Tibial nerve (tissue), 4 donors: ENCODE results near the gene DMBX1. TPM values are rescaled to one million over a fixed set of nuclear protein-coding genes. Genes with fewer than 3 reads are reported as not detected.

Experiments
- DNase-seq, 2 donors: peaks; one replicate each; pipeline ENCODE4 v3.0.0-alpha.2; 2019; ENCODE audit warnings: low spot score in 2 of 2
- H3K27ac ChIP-seq, 4 donors: fragments of 200-600 bp; sonication (generic) in 3 of 4; one replicate each; pipeline ENCODE4 v1.5.1; 2017 to 2019; ENCODE audit warnings: mild to moderate bottlenecking in 1 of 4
- H3K27me3 ChIP-seq, 2 donors: fragments of 200-600 bp; sonication (generic) in 1 of 2; one replicate each; pipeline versions ENCODE4 v1.5.1 to v1.6.0; 2017 to 2019
- H3K36me3 ChIP-seq, 3 donors: fragments of 200-600 bp; sonication (generic); one replicate each; pipeline ENCODE4 v1.5.1; 2018 to 2019
- H3K4me1 ChIP-seq, 4 donors: fragments of 200-600 bp; sonication (generic) in 3 of 4; one replicate each; pipeline ENCODE4 v1.5.1; 2017 to 2019
- H3K4me3 ChIP-seq, 4 donors: fragments of 200-600 bp; sonication (generic) in 3 of 4; one replicate each; pipeline ENCODE4 v1.5.1; 2017 to 2019; ENCODE audit warnings: mild to moderate bottlenecking in 1 of 4, moderate library complexity in 1 of 4
- H3K9me3 ChIP-seq, 4 donors: fragments of 200-600 bp; sonication (generic) in 3 of 4; one replicate each; pipeline ENCODE4 v1.5.1; 2017 to 2019
- EP300 ChIP-seq, 2 donors: sonication (generic); formaldehyde crosslinking; IDR thresholded peaks; one replicate each; pipeline ENCODE4 v1.6.1; 2017; ENCODE audit warnings: antibody characterized with exemption in 2 of 2, mild to moderate bottlenecking in 1 of 2
- POLR2A ChIP-seq, 2 donors: fragments of 450-650 bp; IDR thresholded peaks; one replicate each; pipeline ENCODE4 v1.6.1; 2017; ENCODE audit warnings: antibody characterized with exemption in 2 of 2, mild to moderate bottlenecking in 2 of 2, moderate library complexity in 2 of 2
- WGBS, 2 donors: methylation state at CpG; one replicate each; pipeline ENCODE4 v1.1.5; 2018; 5-methylcytosine and 5-hydroxymethylcytosine counted together
- total RNA-seq, 4 donors: library from RNA; depleted of rRNA; stranded (reverse); fragments of >200 nt; gene quantifications; one replicate each; pipeline ENCODE4 v1.1.0, GENCODE V29; 2016
- TF ChIP-seq, protein P1 (sequence below), 5 experiments: fragments of 200-600 bp in 3 of 5; fragments of 450-650 bp in 2 of 5; sonication (generic) in 3 of 5; IDR thresholded peaks; one replicate each; pipeline ENCODE4 v1.5.1; 2016 to 2019; ENCODE audit warnings: antibody characterized with exemption in 5 of 5, mild to moderate bottlenecking in 3 of 5, moderate library complexity in 2 of 5

DMBX1 gene
- total RNA-seq, 4 donors from 2014 or later, result not detected

DNA sequence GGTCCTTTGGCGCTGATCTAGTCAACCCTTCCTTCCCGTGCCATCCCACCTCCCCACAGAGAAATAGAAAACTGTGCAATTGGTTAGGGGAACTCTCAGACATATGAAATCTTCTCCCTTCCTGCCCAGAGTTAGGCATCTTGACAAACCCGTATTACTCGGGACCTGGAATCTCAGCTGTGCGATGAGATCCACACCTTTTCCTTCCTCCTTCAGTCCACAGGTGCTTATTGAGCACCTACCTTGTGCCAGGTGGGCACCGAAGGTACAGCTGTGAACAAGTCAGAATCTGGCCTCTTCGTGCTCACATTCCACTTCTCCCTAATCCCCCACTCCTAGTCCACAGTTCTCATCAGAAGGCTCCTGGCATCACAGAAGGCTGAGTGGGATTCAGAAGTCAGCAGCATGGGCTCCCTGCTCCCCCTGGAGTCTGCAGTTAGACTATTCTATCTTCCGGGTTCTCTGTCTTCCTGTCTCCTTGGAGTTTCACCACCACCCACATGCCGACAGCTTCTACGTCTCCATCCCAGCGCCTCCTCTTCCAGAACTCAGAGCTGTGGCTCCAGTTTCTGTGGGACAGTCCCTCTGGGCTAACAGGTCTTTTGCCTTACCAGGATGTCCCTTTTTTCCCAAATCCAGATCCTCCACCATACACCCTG lies 38.8 kb downstream of the DMBX1 start:
- TF ChIP-seq, protein P1, sequence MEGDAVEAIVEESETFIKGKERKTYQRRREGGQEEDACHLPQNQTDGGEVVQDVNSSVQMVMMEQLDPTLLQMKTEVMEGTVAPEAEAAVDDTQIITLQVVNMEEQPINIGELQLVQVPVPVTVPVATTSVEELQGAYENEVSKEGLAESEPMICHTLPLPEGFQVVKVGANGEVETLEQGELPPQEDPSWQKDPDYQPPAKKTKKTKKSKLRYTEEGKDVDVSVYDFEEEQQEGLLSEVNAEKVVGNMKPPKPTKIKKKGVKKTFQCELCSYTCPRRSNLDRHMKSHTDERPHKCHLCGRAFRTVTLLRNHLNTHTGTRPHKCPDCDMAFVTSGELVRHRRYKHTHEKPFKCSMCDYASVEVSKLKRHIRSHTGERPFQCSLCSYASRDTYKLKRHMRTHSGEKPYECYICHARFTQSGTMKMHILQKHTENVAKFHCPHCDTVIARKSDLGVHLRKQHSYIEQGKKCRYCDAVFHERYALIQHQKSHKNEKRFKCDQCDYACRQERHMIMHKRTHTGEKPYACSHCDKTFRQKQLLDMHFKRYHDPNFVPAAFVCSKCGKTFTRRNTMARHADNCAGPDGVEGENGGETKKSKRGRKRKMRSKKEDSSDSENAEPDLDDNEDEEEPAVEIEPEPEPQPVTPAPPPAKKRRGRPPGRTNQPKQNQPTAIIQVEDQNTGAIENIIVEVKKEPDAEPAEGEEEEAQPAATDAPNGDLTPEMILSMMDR (IDR thresholded peaks at IDR 0.05), result no peak
- TF ChIP-seq POLR2A (IDR thresholded peaks at IDR 0.05) (no peak), EP300 (IDR thresholded peaks at IDR 0.05) (no peak)
- Histone ChIP-seq H3K9me3 (no peaks in the 10 kb centered on the region), H3K4me1 (peaks cover 0 to 15% (median 0%) of the 10 kb centered on the region in 4 donors), H3K27ac (no peak overlapping the region), H3K4me3 (no peak overlapping the region), H3K27me3 (peaks cover 0 to 37% of the 10 kb centered on the region in 2 donors), H3K36me3 (no peaks in the 10 kb centered on the region)
- no peak for DNase-seq
- 33 to 43% methylated on average over 11 of the region's 11 CpGs for WGBS, 2 donors

DNA sequence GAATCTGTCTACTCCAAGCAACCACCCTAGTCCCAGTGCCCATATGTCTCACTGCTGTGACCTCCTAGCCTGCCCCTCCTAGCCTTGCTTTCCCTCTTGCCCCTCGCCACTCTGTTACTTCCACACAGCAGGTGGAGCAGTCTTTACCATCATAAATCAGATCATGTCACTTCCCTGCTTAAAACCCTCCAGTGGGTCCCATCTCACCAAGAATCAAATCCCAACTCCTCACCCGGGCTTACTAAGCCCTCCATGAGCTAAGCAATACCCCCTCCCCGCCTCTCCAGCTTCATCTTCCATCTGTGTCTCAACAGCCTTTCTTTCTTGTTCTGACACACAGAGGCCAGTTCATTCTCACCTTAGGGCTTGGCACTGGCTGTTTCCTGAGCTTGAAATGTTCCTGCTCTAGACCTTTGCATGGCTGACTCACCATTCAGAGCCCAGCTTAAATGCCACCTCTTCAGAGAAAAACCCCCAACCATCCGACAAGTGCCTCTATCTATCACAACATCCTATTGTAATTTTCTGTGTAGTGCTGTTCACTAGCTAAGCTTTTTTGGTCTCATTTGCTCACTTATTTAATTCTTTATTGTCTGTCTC lies 39.5 kb downstream of the DMBX1 start:
- DNase-seq, result no peak
- Histone ChIP-seq H3K4me1 (peaks cover 0 to 21% (median 0%) of the 10 kb centered on the region in 4 donors), H3K27ac (no peak overlapping the region), H3K27me3 (peaks cover 0 to 37% of the 10 kb centered on the region in 2 donors), H3K4me3 (no peak overlapping the region), H3K36me3 (no peaks in the 10 kb centered on the region), H3K9me3 (no peaks in the 10 kb centered on the region)
- TF ChIP-seq, protein P1 (IDR thresholded peaks at IDR 0.05), result no peak
- no peak for TF ChIP-seq POLR2A (IDR thresholded peaks at IDR 0.05)
- TF ChIP-seq EP300 (IDR thresholded peaks at IDR 0.05), result no peak
- WGBS, 2 donors, result 51 to 58% methylated on average over 4 of the region's 4 CpGs

DNA sequence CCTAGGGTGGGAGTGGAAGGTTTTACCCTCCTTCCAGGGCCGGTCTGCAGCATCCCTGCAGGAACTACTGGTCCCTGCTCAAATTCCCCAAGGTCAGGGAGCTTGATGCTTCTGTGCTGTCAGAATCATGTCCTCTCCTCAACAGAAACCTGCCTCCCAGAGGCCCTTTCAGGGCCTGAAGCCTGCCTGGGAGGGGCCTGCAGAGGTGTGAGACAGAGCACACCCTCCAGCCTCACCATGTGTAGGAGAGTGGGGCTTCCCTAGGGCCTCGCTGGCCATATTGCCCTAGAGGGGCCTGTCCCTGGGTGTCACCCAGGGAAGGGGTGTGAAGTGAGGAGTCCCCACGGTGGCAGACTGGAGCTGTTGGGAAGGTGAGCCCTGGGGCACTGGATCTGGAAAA lies 40.7 kb downstream of the DMBX1 start:
- WGBS, 2 donors, result 67 to 79% methylated on average over 3 of the region's 3 CpGs
- Histone ChIP-seq H3K4me3 (no peak overlapping the region), H3K9me3 (no peaks in the 10 kb centered on the region), H3K27me3 (peaks cover 0 to 37% of the 10 kb centered on the region in 2 donors), H3K27ac (no peak overlapping the region), H3K36me3 (no peaks in the 10 kb centered on the region), H3K4me1 (peaks cover 0 to 21% (median 0%) of the 10 kb centered on the region in 4 donors)
- TF ChIP-seq, protein P1 (IDR thresholded peaks at IDR 0.05), result no peak
- TF ChIP-seq POLR2A (IDR thresholded peaks at IDR 0.05) (no peak), EP300 (IDR thresholded peaks at IDR 0.05) (no peak)
- no peak for DNase-seq

DNA sequence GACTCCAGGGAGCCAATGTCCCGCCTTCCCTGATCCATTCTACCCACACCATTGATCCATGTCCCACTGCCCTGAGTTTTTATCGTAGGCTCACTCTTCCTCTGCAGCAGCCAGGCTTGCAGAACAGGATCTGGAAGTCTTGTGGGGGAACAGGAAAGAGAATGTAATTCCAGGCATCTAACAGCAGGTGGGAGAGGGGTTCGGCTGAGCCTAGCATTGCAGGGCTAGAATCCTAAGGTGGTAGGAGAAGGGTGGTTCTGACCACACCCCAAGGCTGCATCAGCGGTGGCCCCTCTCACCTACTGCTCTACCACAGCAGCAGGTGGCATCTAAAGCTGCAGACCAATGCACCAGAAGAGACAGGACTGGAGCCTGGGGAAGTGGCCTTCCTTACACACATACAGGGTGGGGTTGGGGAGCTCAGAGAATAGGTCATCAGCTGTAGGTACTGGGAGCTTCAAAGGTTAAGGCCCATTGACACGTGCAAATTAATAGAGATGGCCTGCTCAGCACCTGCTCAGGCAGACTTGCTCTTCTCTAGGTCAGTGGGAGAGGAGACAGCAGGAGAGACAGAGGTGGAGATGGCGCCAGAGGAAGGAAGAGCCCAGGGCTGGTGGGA lies 41.3 kb downstream of the DMBX1 start:
- no peak overlapping the region for H3K27ac ChIP-seq
- H3K27me3 ChIP-seq, result peaks cover 0 to 31% of the 10 kb centered on the region in 2 donors
- H3K36me3 ChIP-seq, result no peaks in the 10 kb centered on the region
- 58% methylated on average over 6 of the region's 6 CpGs for WGBS, 2 donors
- no peak for TF ChIP-seq EP300 (IDR thresholded peaks at IDR 0.05)
- no peak for TF ChIP-seq POLR2A (IDR thresholded peaks at IDR 0.05)
- TF ChIP-seq, protein P1 (IDR thresholded peaks at IDR 0.05), result no peak
- peaks cover 0 to 21% (median 0%) of the 10 kb centered on the region in 4 donors for H3K4me1 ChIP-seq
- no peak overlapping the region for H3K4me3 ChIP-seq
- no peaks in the 10 kb centered on the region for H3K9me3 ChIP-seq
- DNase-seq, result no peak

DNA sequence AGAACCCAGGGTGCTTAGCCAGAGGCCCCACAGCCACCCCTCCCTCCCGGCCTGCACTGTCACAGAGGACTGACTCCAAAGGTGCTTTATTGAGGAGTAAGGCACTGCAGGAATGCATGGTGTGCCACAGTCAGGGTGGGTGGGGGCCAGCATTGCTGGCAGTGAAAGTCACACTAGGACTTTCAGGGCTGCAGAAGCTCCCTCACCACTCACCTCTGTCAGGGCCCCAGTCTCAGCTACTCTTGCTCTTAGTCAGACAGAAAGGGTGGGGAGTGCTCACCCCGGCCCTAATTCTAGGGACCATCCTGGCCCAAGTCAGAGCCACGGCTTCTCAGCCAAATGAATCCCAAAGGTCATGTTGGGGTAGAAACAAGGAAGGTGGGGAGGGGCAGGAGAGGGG lies 42.5 kb downstream of the DMBX1 start:
- WGBS, 2 donors, result 50 to 64% methylated on average over 3 of the region's 3 CpGs
- Histone ChIP-seq H3K4me3 (no peak overlapping the region), H3K9me3 (no peaks in the 10 kb centered on the region), H3K4me1 (peaks cover 0 to 21% (median 0%) of the 10 kb centered on the region in 4 donors), H3K27ac (no peak overlapping the region), H3K36me3 (no peaks in the 10 kb centered on the region), H3K27me3 (peaks cover 0 to 19% of the 10 kb centered on the region in 2 donors)
- TF ChIP-seq, protein P1 (IDR thresholded peaks at IDR 0.05), result no peak
- TF ChIP-seq POLR2A (IDR thresholded peaks at IDR 0.05) (no peak), EP300 (IDR thresholded peaks at IDR 0.05) (no peak)
- DNase-seq, result no peak
